ENCODE data around the gene CCDC88C. TPM values are rescaled to one million over a fixed set of nuclear protein-coding genes. Genes with fewer than 3 reads are reported as not detected.

The CCDC88C gene
- total RNA-seq, 4 donors from 2014 or later, result 3.2 to 32.7 (median 11.0) TPM

DNA sequence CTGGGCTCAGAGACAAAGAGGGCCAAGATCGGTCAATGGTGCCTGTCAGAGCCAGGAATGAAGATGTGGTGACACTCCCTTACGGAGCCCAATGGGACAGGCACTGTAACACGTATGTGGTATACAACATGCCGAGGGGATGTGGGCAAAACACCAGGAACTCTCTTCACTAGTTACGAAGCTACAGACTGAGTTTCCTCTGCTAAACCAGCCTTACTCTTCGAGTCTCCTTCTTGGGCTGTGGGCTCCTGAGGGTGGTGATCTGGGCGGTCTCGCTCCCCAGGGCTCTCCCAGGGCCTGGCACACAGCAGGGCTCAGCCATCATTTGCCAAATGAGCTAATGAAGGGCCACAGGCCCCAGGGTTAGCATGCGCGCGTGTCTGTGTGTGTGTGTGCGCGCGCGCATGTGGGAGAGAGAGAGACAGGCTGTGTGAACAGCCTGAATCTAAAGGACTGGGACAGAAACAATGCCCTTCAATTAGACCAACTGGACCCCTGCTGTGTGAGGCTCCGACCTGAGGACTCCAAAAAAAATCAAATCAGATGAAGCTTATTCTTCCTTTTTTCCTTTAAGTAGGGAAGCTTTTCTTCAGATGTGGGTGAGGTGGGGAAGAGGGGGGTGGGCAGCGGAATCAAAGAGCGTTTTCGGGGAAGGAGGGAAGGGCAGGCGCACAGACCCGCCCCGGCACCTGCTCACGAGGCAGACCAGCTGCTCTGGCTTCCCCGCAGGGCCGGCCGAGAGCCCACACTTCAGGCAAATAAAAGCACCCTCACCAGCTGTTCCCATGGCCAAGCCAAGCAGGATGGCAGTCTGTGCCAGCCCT lies 42.5 kb downstream of the CCDC88C start:
- TF ChIP-seq POLR2A (IDR thresholded peaks at IDR 0.05) (no peak), CTCF (IDR thresholded peaks at IDR 0.05) (no peak)
- DNase-seq, result no peak
- Histone ChIP-seq H3K27ac (no peak overlapping the region), H3K4me3 (no peak overlapping the region), H3K27me3 (no peaks in the 10 kb centered on the region), H3K36me3 (no peaks in the 10 kb centered on the region), H3K4me1 (peaks cover 0 to 6% of the 10 kb centered on the region in 2 donors), H3K9me3 (no peaks in the 10 kb centered on the region)
- intact Hi-C loops (cut with DNase I; ENCODE audit: low total_unique reads), result no loop called here

DNA sequence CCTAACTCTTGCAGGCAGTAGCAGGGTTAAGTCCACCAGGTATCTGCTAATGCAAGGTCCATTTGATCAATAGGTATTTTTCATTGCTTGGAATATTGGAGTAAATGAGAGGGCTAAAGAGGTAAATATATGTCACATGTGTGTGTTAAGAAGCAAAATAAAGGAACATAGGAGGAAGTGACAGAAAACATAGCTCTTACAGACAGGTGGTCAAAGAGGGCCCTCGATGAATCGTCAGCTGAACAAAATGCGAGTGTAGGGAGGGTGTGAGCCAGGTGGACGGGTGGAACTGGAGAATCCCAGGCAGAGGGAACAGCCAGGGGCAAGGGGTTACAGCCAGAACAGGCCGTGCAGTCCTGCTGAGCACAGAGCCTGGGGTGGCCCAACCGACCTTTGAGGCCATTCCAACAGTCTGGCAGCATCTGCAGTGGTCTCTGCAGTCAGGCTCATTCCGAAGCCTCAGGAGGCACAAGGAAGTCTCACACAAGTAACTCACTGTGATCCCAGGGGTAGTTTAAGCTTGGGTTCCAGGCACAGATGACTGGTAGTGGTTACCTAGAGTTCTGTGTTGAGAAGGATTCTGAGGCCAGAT lies 43.2 kb downstream of the CCDC88C start:
- no peak for DNase-seq
- intact Hi-C loops (cut with DNase I; ENCODE audit: low total_unique reads), result no loop called here
- Histone ChIP-seq H3K4me3 (no peak overlapping the region), H3K27ac (no peak overlapping the region), H3K9me3 (no peaks in the 10 kb centered on the region), H3K4me1 (peaks cover 0 to 6% of the 10 kb centered on the region in 2 donors), H3K36me3 (no peaks in the 10 kb centered on the region), H3K27me3 (no peaks in the 10 kb centered on the region)
- TF ChIP-seq POLR2A (IDR thresholded peaks at IDR 0.05) (no peak), CTCF (IDR thresholded peaks at IDR 0.05) (no peak)

GRCh38 chr14:91373591-91374254 lies 43.9 kb downstream of the CCDC88C start:
- intact Hi-C loops (cut with DNase I; ENCODE audit: low total_unique reads), result no loop called here
- Histone ChIP-seq H3K4me3 (no peak overlapping the region), H3K4me1 (peaks cover 0 to 6% of the 10 kb centered on the region in 2 donors), H3K27ac (no peak overlapping the region), H3K9me3 (no peaks in the 10 kb centered on the region), H3K36me3 (no peaks in the 10 kb centered on the region), H3K27me3 (no peaks in the 10 kb centered on the region)
- TF ChIP-seq POLR2A (IDR thresholded peaks at IDR 0.05) (no peak), CTCF (IDR thresholded peaks at IDR 0.05) (no peak)
- no peak for DNase-seq

- TF ChIP-seq CTCF (IDR thresholded peaks at IDR 0.05) (no peak), POLR2A (IDR thresholded peaks at IDR 0.05) (no peak)
- intact Hi-C loops (cut with DNase I; ENCODE audit: low total_unique reads), result no loop called here
These were observed 44.7 kb downstream of the CCDC88C start for GRCh38 chr14:91372671-91373495.

More at GRCh38 chr14:91372671-91373495, 44.7 kb downstream of the CCDC88C start:
- Histone ChIP-seq H3K9me3 (no peaks in the 10 kb centered on the region), H3K4me1 (peaks cover 0 to 6% of the 10 kb centered on the region in 2 donors), H3K27ac (no peak overlapping the region), H3K36me3 (no peaks in the 10 kb centered on the region), H3K4me3 (no peak overlapping the region), H3K27me3 (no peaks in the 10 kb centered on the region)
- no peak for DNase-seq
